Fibroblast of the aortic adventitia (primary cell): ENCODE data around the gene GPR141. TPM values are rescaled to one million over a fixed set of nuclear protein-coding genes. Genes with fewer than 3 reads are reported as not detected.

Experiments
- DNase-seq: peaks from one replicate; pipeline ENCODE4 v3.0.0-alpha.2; 2010; ENCODE audit warnings: low read depth
- H3K4me3 ChIP-seq: 2 replicates; pipeline ENCODE4 v1.5.1; 2011; ENCODE audit warnings: low read depth, mild to moderate bottlenecking, control low read depth, low read length, moderate library complexity
- total RNA-seq: library from RNA; depleted of rRNA; stranded (reverse); fragments of >200 nt; gene quantifications from 2 replicates; pipeline ENCODE4 v1.2.3, GENCODE V29; 2012; ENCODE audit warnings: low replicate concordance
- TF ChIP-seq, protein P1 (sequence below): IDR thresholded peaks from 2 replicates; pipeline ENCODE4 v1.5.1; 2011; ENCODE audit warnings: mild to moderate bottlenecking, low read length, control low read depth, inconsistent platforms; ENCODE audit not compliant: insufficient read depth

GPR141 gene
- total RNA-seq, 1 donor, result not detected

DNA sequence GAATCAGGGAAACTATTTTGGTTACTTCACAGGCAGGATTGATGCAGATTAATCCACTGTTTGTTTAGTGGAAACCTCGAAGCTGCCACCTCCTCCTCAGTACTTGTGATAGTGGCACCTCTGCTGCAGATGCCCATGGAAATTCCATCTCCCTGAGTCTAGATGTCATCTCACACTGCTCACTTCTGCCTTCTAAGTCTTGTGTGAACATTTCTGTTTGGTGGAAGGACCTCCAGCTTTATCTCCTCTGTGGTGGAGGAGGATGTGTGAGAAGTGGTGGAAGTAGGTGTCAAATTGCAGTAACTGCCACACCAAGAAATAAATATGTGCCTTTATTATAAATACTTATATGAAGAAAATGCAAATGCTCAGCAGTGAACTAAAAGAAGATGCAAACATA lies 25.8 kb upstream of the GPR141 start:
- DNase-seq, result no peak
- TF ChIP-seq, protein P1, sequence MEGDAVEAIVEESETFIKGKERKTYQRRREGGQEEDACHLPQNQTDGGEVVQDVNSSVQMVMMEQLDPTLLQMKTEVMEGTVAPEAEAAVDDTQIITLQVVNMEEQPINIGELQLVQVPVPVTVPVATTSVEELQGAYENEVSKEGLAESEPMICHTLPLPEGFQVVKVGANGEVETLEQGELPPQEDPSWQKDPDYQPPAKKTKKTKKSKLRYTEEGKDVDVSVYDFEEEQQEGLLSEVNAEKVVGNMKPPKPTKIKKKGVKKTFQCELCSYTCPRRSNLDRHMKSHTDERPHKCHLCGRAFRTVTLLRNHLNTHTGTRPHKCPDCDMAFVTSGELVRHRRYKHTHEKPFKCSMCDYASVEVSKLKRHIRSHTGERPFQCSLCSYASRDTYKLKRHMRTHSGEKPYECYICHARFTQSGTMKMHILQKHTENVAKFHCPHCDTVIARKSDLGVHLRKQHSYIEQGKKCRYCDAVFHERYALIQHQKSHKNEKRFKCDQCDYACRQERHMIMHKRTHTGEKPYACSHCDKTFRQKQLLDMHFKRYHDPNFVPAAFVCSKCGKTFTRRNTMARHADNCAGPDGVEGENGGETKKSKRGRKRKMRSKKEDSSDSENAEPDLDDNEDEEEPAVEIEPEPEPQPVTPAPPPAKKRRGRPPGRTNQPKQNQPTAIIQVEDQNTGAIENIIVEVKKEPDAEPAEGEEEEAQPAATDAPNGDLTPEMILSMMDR, result no peak
- H3K4me3 ChIP-seq, result no peak overlapping the region

DNA sequence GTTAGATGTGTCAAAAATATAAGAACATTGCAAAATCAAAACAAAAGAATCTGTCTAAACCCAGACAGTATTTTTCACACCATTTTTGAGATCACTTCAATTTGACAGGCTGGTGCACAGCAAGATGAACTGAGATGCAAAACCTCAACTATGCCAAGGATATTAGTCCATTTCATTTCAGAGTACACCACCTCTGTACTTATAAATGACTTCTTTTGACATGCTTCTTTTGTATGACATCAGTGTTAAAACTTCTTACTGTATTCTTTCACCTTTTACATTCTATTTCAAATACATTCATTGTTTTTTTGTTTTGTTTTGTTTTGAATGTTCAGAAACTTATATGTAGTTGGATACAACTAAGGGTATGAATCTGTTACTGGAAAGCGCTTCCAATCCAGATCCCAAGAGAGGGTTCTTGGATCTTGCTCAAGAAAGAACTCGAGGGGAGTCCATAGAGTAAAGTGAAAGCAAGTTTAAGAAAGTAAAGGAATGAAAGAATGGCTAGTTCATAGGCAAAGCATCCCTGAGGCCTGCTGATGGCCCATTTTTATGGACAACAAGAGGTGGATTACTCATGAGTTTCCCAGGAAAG lies 23.5 kb upstream of the GPR141 start:
- DNase-seq, result no peak
- H3K4me3 ChIP-seq, result no peak overlapping the region
- TF ChIP-seq, protein P1, result no peak

DNA sequence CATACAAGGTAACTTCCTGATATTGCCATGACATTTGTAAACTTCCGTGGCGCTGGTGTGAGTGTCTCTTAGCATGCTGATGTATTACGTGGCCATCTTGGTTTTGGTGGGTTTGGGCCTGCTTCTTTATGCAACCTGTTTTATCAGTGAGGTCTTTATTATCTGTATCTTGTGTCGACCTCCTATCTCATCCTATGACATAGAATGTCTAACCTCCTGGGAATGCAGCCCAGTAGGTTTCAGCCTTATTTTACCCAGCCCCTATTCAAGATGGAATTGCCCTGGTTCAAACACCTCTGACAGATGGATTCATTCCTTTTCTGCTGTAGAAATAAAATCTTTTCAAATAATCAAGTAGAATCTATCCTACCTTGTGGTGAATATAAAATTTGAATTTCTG lies 23.0 kb upstream of the GPR141 start:
- no peak for DNase-seq
- H3K4me3 ChIP-seq, result no peak overlapping the region
- TF ChIP-seq, protein P1, result no peak

DNA sequence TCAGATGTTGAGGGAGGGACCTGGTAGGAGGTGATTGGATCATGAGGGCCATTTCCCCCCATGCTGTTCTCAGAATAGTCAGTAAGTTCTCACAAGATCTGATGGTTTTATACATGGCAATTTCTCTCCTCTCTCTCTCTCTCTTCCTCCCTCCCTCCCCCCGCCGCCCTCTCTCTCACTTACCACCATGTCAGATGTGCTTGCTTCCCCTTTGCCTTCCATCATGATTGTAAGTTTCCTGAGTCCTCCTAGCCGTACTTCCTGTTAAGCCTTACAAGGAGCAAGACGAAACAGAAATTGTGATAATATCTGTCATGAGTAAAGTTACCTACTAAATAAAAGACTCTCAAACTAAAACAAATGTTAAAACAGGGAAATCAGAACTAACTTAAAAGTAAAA lies 19.9 kb upstream of the GPR141 start:
- H3K4me3 ChIP-seq, result no peak overlapping the region
- TF ChIP-seq, protein P1, result no peak
- DNase-seq, result no peak

DNA sequence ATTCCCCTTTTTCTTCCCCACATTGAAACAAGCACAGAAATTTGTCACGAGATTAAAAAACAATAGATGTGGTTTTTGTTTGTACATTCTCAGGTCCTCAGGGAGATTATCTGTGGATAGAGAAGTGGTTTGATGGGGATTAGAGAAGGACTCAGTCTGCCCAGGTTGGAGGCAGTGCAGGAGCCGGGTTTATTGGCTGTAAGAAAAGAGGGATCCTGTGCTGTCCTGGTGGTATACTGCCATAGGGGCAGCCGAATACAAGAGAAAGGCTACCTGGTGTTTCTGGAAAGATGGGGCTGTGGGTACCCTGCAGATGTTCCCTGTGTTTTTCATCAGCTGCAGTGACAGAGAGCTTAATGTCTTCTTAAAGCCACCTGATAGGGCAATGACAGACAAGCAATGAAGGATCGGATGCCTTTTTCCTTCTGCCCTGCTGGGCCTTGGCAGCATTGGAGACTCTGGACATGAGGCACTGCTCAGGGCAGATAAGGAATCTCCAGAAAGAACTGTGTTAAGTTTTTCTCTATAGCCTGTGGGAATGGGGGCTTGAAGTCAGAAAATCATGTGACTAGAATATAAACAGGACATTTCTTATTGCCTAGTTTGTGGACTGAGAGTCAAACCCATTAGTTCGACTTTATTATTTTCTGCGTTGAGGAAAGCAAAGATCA lies 18.1 kb upstream of the GPR141 start:
- no peak for DNase-seq
- TF ChIP-seq, protein P1, result no peak
- no peak overlapping the region for H3K4me3 ChIP-seq

DNA sequence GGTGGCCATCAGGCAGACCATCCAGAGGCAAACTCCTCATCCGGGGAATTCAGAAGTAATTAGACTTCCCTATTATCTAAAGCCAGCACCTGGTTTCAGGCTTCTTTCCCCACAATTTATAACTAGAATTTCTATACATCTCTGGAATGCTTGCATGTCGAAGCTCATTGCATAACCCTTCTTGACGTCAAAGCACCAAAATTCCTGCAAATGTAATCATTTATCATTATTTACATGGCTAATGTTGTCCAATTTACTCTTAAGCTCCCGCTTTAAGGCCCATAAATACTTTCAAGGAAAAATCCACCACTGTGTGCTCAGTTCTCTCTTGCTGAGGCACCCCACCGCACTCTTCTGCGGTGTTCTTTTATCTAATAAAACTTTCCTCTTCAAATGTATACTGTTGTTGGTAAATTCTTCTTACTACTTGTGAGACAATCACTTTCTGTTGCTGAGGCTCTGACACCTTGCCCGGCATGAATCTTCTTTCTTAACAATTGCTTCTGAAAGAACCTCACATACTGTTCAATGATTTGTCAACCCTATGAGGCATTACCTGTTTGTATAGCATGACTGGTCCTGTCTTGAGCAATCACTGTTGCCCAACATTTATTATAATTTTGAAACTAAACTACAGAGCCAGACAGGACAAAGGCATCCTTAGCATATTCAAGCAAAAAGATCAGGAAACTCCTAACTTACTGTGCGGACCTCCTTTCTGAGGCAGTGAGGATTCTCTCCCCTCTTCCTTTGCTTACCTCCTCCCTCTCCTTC lies 17.4 kb upstream of the GPR141 start:
- DNase-seq, result no peak
- H3K4me3 ChIP-seq, result no peak overlapping the region
- TF ChIP-seq, protein P1, result no peak
